ENCODE measurements around the gene TFF3. TPM values are rescaled to one million over a fixed set of nuclear protein-coding genes. Genes with fewer than 3 reads are reported as not detected.

Gene TFF3
- total and polyA plus RNA-seq, 5 donors = 1.2 to 2.6 (median 1.9) TPM

DNA sequence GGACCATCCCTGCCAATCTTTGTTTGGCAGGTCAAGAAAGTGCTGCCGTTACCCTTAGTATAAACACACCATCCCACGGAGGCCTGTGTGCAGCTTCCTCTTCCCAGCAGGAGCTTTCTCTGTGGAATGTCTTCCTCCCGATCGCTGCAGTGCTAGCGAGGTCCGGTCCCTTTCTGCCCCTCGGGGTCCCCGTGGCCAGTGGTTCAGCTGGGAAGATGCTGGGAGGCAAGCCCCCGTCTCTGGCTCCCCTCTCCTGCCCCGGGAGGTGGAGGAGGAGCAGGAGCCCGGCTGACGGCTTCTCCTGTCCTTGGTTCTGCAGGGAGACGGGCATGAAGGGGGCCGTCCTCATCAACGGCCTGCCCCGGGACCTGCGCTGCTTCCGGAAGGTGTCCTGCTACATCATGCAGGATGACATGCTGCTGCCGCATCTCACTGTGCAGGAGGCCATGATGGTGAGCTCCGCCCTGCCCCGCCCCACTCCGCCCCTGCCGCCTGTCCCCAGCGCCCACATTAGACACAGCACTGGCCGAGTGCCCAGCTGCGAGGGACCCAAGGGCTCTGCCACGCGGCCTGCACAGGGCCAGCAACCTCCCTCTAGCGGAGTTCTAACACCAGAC, 42.1 kb downstream of the TFF3 start:
- Histone ChIP-seq H3K4me1 (ENCODE audit: control insufficient read depth, insufficient read depth, low read length) (no peaks in the 10 kb centered on the region), H3K27me3 (ENCODE audit: control insufficient read depth, insufficient read depth) (no peaks in the 10 kb centered on the region), H3K4me3 (ENCODE audit: low read length) (no peak overlapping the region), H3K9me3 (ENCODE audit: control insufficient read depth, low read length) (no peaks in the 10 kb centered on the region), H3K27ac (ENCODE audit: low read length) (no peak overlapping the region)
- peak in 1 of 3 donors; percentile 38 for DNase-seq
- ATAC-seq = peak in 1 of 2 donors; percentile 11
- intact Hi-C loops (cut with DNase I) = no loop called here
- WGBS = 84% methylated on average over 29 of the region's 29 CpGs

DNA sequence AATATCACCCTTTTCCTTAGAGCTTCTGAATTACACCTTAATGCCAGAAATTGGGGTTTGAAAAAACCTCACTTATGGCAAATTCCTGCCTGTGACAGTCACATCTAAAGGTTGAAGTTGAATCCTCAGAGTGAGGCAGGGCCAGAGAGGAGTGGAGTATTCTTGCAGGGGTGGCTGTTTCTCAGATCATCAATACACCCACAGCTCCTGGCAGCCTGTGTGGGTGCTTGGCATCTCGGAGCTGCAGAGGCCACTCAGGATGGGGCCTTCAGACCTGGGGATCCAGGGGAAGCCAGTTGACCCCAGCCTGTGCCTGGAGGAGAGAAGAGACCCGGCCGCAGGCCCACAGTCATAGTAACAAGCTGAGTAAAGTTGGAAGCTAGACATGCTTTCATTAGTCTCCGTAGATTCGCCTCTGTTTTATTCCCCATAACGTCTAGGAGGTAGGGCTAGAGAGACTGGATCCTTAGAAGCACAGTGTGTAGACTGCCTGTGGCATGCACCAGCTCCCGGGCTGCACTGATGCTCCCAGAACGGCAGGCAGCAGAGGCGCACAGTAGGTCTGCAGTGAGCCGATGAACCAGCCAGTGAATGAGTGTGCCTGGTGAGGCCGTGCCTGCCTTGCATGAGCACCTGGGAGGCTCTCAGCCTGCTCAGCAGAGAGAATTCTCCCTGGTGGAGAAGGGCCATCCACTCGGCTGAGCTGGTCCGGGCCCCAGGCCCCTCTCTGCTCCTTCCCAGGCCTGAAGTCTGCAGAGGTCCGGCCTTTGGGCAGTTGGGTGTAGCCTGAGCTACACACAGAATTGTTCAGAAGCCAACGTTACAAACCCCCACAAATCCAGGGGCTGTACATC, 42.9 kb downstream of the TFF3 start:
- intact Hi-C loops (cut with DNase I) = no loop called here
- ATAC-seq (no peak), DNase-seq (peak in 2 of 3 donors; percentile 14 to 17)
- H3K4me1 ChIP-seq (ENCODE audit: control insufficient read depth, insufficient read depth, low read length) = peaks cover 2% of the 10 kb centered on the region
- H3K9me3 ChIP-seq (ENCODE audit: control insufficient read depth, low read length) = no peaks in the 10 kb centered on the region
- WGBS = 92% methylated on average over 15 of the region's 15 CpGs
- no peaks in the 10 kb centered on the region for H3K27me3 ChIP-seq (ENCODE audit: control insufficient read depth, insufficient read depth)
- H3K27ac ChIP-seq (ENCODE audit: low read length) = no peak overlapping the region
- H3K4me3 ChIP-seq (ENCODE audit: low read length) = no peak overlapping the region

DNA sequence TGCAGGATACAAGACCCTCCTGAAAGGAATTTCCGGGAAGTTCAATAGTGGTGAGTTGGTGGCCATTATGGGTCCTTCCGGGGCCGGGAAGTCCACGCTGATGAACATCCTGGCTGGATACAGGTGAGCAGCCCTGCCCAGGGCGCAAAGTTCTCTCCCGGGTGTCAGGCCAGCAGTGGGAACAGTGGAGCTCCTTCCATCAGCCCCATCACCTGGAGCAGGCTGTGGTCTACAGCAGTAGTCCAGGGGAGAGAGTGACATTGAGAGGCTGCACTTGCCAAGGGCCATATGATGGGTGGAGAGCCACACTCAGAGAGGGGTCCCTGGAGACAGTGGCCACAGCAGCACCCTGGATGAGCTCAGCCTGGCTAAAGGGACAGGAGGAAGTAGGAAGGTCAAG, 44.1 kb downstream of the TFF3 start:
- H3K4me1 ChIP-seq (ENCODE audit: control insufficient read depth, insufficient read depth, low read length) = peaks cover 2% of the 10 kb centered on the region
- H3K27me3 ChIP-seq (ENCODE audit: control insufficient read depth, insufficient read depth) = no peaks in the 10 kb centered on the region
- WGBS = 96% methylated on average over 6 of the region's 6 CpGs
- H3K27ac ChIP-seq (ENCODE audit: low read length) = no peak overlapping the region
- ATAC-seq = no peak
- no peak overlapping the region for H3K4me3 ChIP-seq (ENCODE audit: low read length)
- intact Hi-C loops (cut with DNase I) = no loop called here
- peak in 1 of 3 donors; percentile 20 for DNase-seq
- H3K9me3 ChIP-seq (ENCODE audit: control insufficient read depth, low read length) = no peaks in the 10 kb centered on the region

DNA sequence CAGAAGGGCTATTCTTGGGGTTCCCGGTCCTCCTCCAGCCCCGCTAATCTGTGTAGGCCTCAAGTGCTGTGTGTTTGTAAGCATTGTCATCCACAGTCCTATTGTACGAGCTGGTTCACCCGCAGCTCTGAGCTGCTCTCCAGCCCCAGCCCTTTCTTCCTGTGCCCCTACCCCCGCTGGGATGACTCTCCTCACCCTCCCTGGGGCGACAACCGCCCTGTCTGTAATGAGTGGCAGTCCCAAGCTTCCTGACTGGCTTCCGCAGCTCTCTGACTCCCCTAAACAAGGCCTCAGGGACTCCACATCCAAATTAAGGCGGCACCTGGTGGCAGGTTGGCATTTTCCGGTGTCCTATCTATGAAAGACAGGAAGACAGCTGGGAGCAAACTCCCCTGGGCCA, 45.8 kb downstream of the TFF3 start:
- Histone ChIP-seq H3K27me3 (ENCODE audit: control insufficient read depth, insufficient read depth) (no peaks in the 10 kb centered on the region), H3K9me3 (ENCODE audit: control insufficient read depth, low read length) (no peaks in the 10 kb centered on the region), H3K27ac (ENCODE audit: low read length) (no peak overlapping the region), H3K4me1 (ENCODE audit: control insufficient read depth, insufficient read depth, low read length) (peaks cover 2% of the 10 kb centered on the region), H3K4me3 (ENCODE audit: low read length) (no peak overlapping the region)
- 77% methylated on average over 10 of the region's 10 CpGs for WGBS
- DNase-seq = peak in 1 of 3 donors; percentile 9
- no peak for ATAC-seq
- intact Hi-C loops (cut with DNase I) = no loop called here

DNA sequence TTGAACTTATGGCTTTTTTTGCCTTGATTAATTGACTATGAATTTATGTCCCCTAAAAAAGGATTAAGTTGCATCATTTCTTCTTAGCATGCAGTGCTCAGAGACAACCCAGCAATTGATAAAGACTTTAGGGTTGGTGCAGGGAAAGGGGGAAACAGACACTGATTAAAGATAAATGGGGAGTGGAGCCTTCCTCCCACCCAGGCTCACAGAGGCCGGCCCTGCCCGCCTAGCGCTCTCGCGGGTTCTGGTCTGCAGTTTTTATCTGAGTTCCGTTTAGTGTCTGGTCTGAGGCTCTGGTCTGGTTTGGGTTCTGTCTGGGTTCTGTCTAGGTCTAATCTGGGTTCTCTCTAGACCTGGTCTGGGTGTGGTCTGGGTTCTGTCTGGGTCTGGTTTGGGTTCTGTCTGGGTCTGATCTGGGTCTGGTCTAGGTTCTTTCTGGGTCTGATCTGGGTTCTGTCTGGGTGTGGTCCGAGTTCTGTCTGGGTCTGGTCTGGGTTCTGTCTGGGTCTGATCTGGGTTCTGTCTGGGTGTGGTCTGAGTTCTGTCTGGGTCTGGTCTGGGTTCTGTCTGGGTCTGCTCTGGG, 48.1 kb downstream of the TFF3 start:
- 68% methylated on average over 7 of the region's 7 CpGs for WGBS
- H3K27ac ChIP-seq (ENCODE audit: low read length) = no peak overlapping the region
- no peaks in the 10 kb centered on the region for H3K27me3 ChIP-seq (ENCODE audit: control insufficient read depth, insufficient read depth)
- no peak overlapping the region for H3K4me3 ChIP-seq (ENCODE audit: low read length)
- DNase-seq (peak in 1 of 3 donors; percentile 11), ATAC-seq (no peak)
- no peaks in the 10 kb centered on the region for H3K9me3 ChIP-seq (ENCODE audit: control insufficient read depth, low read length)
- H3K4me1 ChIP-seq (ENCODE audit: control insufficient read depth, insufficient read depth, low read length) = peaks cover 4% of the 10 kb centered on the region
- intact Hi-C loops (cut with DNase I) = no loop called here

DNA sequence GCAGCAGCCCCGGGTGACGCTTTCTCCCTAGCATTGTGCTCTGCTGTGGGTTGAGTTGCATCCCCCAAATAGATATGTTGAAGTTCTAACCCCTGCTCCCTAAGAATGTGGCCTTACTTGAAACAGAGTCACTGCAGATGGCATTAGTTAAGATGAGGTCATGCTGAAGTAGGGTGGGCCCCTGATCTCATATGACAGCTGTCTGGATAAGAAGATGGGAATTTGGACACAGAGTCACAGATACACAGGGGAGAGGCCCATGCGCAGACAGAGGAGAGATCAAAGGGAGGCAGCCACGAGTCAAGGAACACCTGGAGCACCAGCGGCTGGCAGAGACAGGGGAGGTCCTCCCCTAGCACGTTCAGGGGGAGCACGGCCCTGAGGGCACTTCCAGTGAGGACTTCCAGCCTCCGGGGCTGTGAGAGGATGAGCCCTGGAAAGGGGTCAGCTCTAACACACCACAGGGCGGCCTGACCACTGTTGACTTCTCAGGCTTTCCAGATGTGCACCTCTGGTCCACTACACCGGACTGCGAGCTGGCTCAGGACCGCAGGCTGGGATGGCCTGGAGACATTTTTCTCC, 49.9 kb downstream of the TFF3 start:
- Histone ChIP-seq H3K4me3 (ENCODE audit: low read length) (no peak overlapping the region), H3K9me3 (ENCODE audit: control insufficient read depth, low read length) (no peaks in the 10 kb centered on the region), H3K4me1 (ENCODE audit: control insufficient read depth, insufficient read depth, low read length) (peaks cover 4% of the 10 kb centered on the region), H3K27me3 (ENCODE audit: control insufficient read depth, insufficient read depth) (no peaks in the 10 kb centered on the region), H3K27ac (ENCODE audit: low read length) (no peak overlapping the region)
- WGBS = 80% methylated on average over 12 of the region's 12 CpGs
- ATAC-seq (no peak), DNase-seq (peak in 1 of 3 donors; percentile 19)
- intact Hi-C loops (cut with DNase I) = no loop called here

DNA sequence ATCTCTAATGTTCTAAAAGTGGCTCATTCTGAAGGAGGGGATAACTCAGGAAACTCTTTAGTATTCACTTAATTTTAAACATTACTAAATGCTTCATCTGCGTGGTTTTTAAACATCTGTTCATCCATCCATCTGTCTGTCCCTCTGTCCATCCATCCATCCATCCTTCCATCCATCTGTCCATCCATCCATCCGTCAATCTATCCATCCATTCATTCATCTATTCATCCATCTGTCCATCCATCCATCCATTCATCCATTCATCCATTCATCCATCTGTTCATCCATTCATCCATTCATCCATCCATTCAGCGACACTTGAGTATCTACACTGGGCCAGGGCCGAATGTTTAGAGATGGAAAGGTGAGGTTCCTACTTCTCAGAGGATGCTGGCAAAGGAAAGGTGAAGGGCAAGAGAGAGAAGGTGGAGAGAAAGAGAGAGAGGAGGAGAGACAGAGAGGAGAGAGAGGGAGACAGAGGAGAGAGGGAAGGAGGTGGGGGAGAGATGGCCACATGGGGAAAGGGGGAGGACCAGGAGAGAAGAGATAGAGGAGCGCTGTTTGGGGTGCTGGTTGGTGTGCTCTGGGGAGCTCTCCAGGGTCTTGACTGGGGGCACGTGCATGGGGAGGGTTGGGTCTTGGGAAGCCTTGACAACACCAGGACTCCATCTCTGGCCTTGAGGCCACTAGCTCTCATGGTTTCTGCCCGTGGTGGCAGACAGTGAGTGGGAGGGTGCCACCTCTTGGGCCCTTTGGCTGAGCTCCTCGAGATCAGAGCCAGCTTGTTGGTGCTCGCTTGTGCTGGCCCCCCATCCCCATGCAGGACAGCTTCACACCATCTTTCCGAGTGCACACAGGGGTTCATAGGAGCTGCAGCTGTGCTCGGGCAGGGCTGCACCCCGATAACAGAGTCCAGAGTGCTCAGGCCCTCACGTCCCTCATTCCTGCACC, 50.7 kb downstream of the TFF3 start:
- DNase-seq (peak in 2 of 3 donors; percentile 26 to 27), ATAC-seq (no peak)
- Histone ChIP-seq H3K4me1 (ENCODE audit: control insufficient read depth, insufficient read depth, low read length) (peaks cover 4% of the 10 kb centered on the region), H3K9me3 (ENCODE audit: control insufficient read depth, low read length) (no peaks in the 10 kb centered on the region), H3K4me3 (ENCODE audit: low read length) (no peak overlapping the region), H3K27me3 (ENCODE audit: control insufficient read depth, insufficient read depth) (no peaks in the 10 kb centered on the region), H3K27ac (ENCODE audit: low read length) (no peak overlapping the region)
- WGBS = 76% methylated on average over 13 of the region's 13 CpGs
- intact Hi-C loops (cut with DNase I) = no loop called here

DNA sequence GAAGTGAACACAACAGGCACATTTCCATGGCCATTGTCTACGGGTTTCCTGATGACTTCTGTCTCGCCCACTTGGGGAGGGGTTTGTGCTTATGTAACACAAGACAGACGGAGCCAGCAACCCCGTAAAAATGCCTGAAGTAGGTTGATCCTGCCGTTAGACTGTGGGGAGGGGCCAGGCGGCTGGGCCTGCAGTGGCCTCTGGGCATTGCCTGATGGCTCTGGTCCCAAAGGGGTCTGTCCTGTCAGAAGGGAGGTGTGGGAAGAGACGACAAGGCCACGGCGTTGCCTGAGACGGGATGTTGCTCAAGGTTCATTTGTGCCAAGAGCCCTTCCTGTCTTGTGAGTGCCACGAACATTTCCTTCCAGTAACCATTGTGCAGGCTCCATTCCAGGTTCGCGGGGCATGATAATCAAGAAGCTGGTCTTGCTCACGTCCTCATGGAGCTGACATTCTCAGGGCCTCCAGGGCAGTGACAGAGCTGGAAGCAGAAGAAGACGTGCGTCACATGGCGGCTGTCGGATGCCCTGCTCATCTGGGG, 51.5 kb downstream of the TFF3 start:
- DNase-seq = peak; percentile 63 to 79 (median 77)
- H3K4me1 ChIP-seq (ENCODE audit: control insufficient read depth, insufficient read depth, low read length) = peaks cover 6% of the 10 kb centered on the region
- H3K27ac ChIP-seq (ENCODE audit: low read length) = peak overlapping the region; percentile 83
- intact Hi-C loops (cut with DNase I) = no loop called here
- H3K27me3 ChIP-seq (ENCODE audit: control insufficient read depth, insufficient read depth) = no peaks in the 10 kb centered on the region
- no peaks in the 10 kb centered on the region for H3K9me3 ChIP-seq (ENCODE audit: control insufficient read depth, low read length)
- ATAC-seq = peak; percentile 57 to 84
- WGBS = 36% methylated on average over 18 of the region's 18 CpGs
- no peak overlapping the region for H3K4me3 ChIP-seq (ENCODE audit: low read length)

DNA sequence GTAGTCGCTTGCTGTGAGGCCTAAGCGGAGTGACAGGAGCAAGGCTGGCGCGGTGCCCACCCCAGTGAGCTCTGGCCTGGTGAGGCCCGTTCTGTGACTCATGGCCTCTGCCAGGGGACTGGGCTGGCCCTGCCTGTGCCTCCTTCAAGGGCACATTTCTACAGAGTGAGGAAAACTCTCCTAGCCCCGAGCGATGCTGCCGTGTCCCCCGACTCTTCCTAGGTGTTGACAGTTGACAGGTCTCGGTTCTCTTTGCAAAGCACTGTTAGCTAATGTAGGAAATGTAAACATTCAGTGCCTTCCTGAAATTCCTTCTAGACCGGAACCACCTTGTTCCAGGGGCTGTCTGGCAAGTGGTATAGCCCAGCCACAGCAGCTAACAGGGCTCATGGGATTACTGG, 52.4 kb downstream of the TFF3 start:
- peaks cover 5% of the 10 kb centered on the region for H3K4me1 ChIP-seq (ENCODE audit: control insufficient read depth, insufficient read depth, low read length)
- no peaks in the 10 kb centered on the region for H3K27me3 ChIP-seq (ENCODE audit: control insufficient read depth, insufficient read depth)
- 32% methylated on average over 11 of the region's 11 CpGs for WGBS
- DNase-seq (peak; percentile 75 to 90 (median 82)), ATAC-seq (peak; percentile 59 to 75)
- no peaks in the 10 kb centered on the region for H3K9me3 ChIP-seq (ENCODE audit: control insufficient read depth, low read length)
- intact Hi-C loops (cut with DNase I) = no loop called here
- H3K27ac ChIP-seq (ENCODE audit: low read length) = peak overlapping the region; percentile 28
- no peak overlapping the region for H3K4me3 ChIP-seq (ENCODE audit: low read length)

DNA sequence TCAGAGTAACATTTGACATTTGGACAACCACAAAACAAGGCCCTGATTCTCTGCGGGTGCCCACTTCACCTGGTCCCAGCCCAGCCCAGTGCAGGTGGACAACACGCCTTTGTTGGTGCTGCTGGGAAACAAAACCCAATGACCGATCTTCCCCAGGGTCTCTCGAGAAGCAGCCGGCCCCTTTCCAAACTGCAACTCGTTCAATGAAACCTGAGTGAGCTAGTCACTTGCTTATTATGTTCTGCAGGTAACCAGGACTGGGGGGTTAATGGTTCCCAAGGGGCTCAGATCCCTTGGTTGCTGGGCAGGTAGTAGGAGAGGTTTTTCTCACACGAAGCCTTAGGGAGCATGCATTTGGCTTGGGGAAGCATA, 53.4 kb downstream of the TFF3 start:
- H3K4me1 ChIP-seq (ENCODE audit: control insufficient read depth, insufficient read depth, low read length) = peaks cover 5% of the 10 kb centered on the region
- no peak overlapping the region for H3K4me3 ChIP-seq (ENCODE audit: low read length)
- H3K27ac ChIP-seq (ENCODE audit: low read length) = no peak overlapping the region
- peak in 1 of 3 donors; percentile 22 for DNase-seq
- H3K9me3 ChIP-seq (ENCODE audit: control insufficient read depth, low read length) = no peaks in the 10 kb centered on the region
- WGBS = 92% methylated on average over 7 of the region's 7 CpGs
- intact Hi-C loops (cut with DNase I) = no loop called here
- no peaks in the 10 kb centered on the region for H3K27me3 ChIP-seq (ENCODE audit: control insufficient read depth, insufficient read depth)
- ATAC-seq = no peak

Measured in right cardiac atrium (tissue), 5 donors.